Neutrophil (primary cell): ENCODE results near the gene TREM1.

Experiments used
- H3K27ac ChIP-seq: fragments of 200-600 bp; sonication (generic); 2 replicates; pipeline ENCODE4 v1.5.1; 2016; ENCODE audit warnings: mild to moderate bottlenecking, moderate library complexity
- H3K27me3 ChIP-seq: fragments of 200-600 bp; sonication (generic); 2 replicates; pipeline ENCODE4 v1.6.0; 2016; ENCODE audit warnings: mild to moderate bottlenecking
- H3K36me3 ChIP-seq: fragments of 200-600 bp; sonication (generic); 2 replicates; pipeline ENCODE4 v1.5.1; 2017
- H3K4me1 ChIP-seq, 2 experiments: fragments of 200-600 bp in 1 of 2; sonication (generic) in 1 of 2; 1 replicate in 1 of 2; 2 replicates in 1 of 2; pipeline versions ENCODE4 v1.5.1 to v1.6.1; 2013 to 2016; ENCODE audit warnings: low read depth in 1 of 2, low read length in 1 of 2, mild to moderate bottlenecking in 1 of 2, moderate library complexity in 1 of 2; ENCODE audit not compliant: control insufficient read depth in 1 of 2, insufficient read depth in 1 of 2
- H3K4me3 ChIP-seq, 2 experiments: fragments of 200-600 bp in 1 of 2; sonication (generic) in 1 of 2; 1 replicate in 1 of 2; 2 replicates in 1 of 2; pipeline ENCODE4 v1.5.1; 2013 to 2016; ENCODE audit warnings: low read depth in 1 of 2, low read length in 1 of 2, mild to moderate bottlenecking in 1 of 2, moderate library complexity in 1 of 2
- H3K9me3 ChIP-seq: fragments of 200-600 bp; sonication (generic); 2 replicates; pipeline ENCODE4 v1.5.1; 2016
- TF ChIP-seq, protein P1 (sequence below): fragments of 200-600 bp; sonication (generic); IDR thresholded peaks from 2 replicates; pipeline ENCODE4 v1.5.1; 2016; ENCODE audit warnings: antibody characterized with exemption

TREM1 gene

GRCh38 chr6:41332241-41332640, 45.8 kb upstream of the TREM1 start:
- H3K36me3 ChIP-seq: no peaks in the 10 kb centered on the region
- no peak overlapping the region for H3K4me3 ChIP-seq
- H3K27ac ChIP-seq: no peak overlapping the region
- no peaks in the 10 kb centered on the region for H3K4me1 ChIP-seq
- H3K27me3 ChIP-seq: peaks cover 36% of the 10 kb centered on the region
- H3K9me3 ChIP-seq: no peaks in the 10 kb centered on the region
- TF ChIP-seq, protein P1, sequence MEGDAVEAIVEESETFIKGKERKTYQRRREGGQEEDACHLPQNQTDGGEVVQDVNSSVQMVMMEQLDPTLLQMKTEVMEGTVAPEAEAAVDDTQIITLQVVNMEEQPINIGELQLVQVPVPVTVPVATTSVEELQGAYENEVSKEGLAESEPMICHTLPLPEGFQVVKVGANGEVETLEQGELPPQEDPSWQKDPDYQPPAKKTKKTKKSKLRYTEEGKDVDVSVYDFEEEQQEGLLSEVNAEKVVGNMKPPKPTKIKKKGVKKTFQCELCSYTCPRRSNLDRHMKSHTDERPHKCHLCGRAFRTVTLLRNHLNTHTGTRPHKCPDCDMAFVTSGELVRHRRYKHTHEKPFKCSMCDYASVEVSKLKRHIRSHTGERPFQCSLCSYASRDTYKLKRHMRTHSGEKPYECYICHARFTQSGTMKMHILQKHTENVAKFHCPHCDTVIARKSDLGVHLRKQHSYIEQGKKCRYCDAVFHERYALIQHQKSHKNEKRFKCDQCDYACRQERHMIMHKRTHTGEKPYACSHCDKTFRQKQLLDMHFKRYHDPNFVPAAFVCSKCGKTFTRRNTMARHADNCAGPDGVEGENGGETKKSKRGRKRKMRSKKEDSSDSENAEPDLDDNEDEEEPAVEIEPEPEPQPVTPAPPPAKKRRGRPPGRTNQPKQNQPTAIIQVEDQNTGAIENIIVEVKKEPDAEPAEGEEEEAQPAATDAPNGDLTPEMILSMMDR: no peak

- TF ChIP-seq, protein P1: no peak
- no peaks in the 10 kb centered on the region for H3K36me3 ChIP-seq
- H3K27ac ChIP-seq: no peak overlapping the region
- peaks cover 40% of the 10 kb centered on the region for H3K27me3 ChIP-seq
- H3K9me3 ChIP-seq: no peaks in the 10 kb centered on the region
- no peak overlapping the region for H3K4me3 ChIP-seq
- no peaks in the 10 kb centered on the region for H3K4me1 ChIP-seq
These were observed 45.1 kb upstream of the TREM1 start for GRCh38 chr6:41331401-41332150.

DNA sequence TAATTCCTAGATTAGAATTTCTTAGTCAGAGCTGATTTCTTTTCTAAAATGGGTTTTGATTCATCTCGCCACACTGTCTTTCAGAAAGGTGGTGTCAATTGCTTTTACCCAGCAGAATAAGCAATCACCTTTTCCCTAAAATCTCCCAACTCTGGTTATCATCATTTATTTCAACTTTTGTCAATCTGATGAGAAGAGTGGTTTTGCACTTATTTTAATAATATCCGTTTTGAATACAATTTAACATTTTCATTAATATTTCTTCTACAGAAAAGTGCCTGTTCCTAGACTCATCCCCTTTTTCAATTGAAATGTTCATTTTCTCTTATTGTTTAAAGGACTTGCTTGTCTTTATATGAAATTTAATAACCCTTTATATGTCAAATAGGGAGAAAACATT, 40.7 kb upstream of the TREM1 start:
- Histone ChIP-seq H3K4me3 (no peak overlapping the region), H3K27me3 (peaks cover 42% of the 10 kb centered on the region), H3K4me1 (no peaks in the 10 kb centered on the region)

GRCh38 chr6:41326092-41326491, 39.6 kb upstream of the TREM1 start:
- H3K27ac ChIP-seq: no peak overlapping the region
- no peaks in the 10 kb centered on the region for H3K36me3 ChIP-seq
- H3K4me1 ChIP-seq: no peaks in the 10 kb centered on the region
- no peak overlapping the region for H3K4me3 ChIP-seq
- H3K27me3 ChIP-seq: peaks cover 42% of the 10 kb centered on the region
- TF ChIP-seq, protein P1: no peak
- H3K9me3 ChIP-seq: no peaks in the 10 kb centered on the region

More for the DNA sequence above, 40.7 kb upstream of the TREM1 start:
- Histone ChIP-seq H3K27ac (no peak overlapping the region), H3K36me3 (no peaks in the 10 kb centered on the region), H3K9me3 (no peaks in the 10 kb centered on the region)
- TF ChIP-seq, protein P1: no peak

GRCh38 chr6:41325446-41326066, 39.1 kb upstream of the TREM1 start:
- TF ChIP-seq, protein P1: no peak
- Histone ChIP-seq H3K9me3 (no peaks in the 10 kb centered on the region), H3K27me3 (peaks cover 42% of the 10 kb centered on the region), H3K4me3 (no peak overlapping the region), H3K27ac (no peak overlapping the region), H3K36me3 (no peaks in the 10 kb centered on the region), H3K4me1 (no peaks in the 10 kb centered on the region)
